Fibroblast of pulmonary artery (primary cell): ENCODE results near the gene OR3A1.
"Not testable (repeated sequence)": the region's sequence is repeated elsewhere in the genome, so short reads cannot be mapped to it uniquely, and the experiment has no call there.

Source experiments
- DNase-seq: peaks from one replicate; pipeline ENCODE4 v3.0.0-alpha.2; 2010; ENCODE audit warnings: low read depth
- H3K4me3 ChIP-seq: replicated peaks from 2 replicates; pipeline ENCODE4 v1.5.1; 2011; ENCODE audit warnings: low read depth, mild to moderate bottlenecking, control low read depth, low read length, moderate library complexity
- TF ChIP-seq, protein P1 (sequence below): IDR thresholded peaks from 2 replicates; pipeline ENCODE4 v1.5.1; 2011; ENCODE audit warnings: mild to moderate bottlenecking, control low read depth, low read length, inconsistent platforms; ENCODE audit errors: missing control alignments

Gene OR3A1, protein sequence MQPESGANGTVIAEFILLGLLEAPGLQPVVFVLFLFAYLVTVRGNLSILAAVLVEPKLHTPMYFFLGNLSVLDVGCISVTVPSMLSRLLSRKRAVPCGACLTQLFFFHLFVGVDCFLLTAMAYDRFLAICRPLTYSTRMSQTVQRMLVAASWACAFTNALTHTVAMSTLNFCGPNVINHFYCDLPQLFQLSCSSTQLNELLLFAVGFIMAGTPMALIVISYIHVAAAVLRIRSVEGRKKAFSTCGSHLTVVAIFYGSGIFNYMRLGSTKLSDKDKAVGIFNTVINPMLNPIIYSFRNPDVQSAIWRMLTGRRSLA

DNA sequence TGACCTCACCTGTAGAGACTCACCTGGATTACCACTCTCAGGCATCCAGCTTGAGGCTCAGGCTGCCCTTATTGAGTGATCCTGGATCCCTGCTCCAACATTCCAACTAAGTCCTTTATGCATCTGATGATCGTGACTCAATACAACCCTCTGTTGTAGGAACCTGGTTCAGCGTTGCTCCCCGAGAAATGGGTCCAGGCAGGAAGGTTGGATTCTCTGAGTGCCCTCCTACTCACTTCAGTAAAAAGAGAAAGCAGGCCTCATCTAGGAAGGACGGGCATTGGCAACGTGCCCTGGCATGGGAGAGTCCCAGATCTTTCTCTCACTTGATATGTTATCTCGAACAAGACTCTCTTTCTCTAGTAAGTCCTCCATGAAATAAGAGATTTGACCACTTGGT is at the start of gene OR3A1:
TSS of gene OR3A1 (minus strand) at position 101 of the 400 bp plus-strand sequence. CDS start 5,778 bp downstream, outside the sequence.
- no peak for DNase-seq
- H3K4me3 ChIP-seq: no peak within 1 kb of the TSS
- TF ChIP-seq, protein P1, sequence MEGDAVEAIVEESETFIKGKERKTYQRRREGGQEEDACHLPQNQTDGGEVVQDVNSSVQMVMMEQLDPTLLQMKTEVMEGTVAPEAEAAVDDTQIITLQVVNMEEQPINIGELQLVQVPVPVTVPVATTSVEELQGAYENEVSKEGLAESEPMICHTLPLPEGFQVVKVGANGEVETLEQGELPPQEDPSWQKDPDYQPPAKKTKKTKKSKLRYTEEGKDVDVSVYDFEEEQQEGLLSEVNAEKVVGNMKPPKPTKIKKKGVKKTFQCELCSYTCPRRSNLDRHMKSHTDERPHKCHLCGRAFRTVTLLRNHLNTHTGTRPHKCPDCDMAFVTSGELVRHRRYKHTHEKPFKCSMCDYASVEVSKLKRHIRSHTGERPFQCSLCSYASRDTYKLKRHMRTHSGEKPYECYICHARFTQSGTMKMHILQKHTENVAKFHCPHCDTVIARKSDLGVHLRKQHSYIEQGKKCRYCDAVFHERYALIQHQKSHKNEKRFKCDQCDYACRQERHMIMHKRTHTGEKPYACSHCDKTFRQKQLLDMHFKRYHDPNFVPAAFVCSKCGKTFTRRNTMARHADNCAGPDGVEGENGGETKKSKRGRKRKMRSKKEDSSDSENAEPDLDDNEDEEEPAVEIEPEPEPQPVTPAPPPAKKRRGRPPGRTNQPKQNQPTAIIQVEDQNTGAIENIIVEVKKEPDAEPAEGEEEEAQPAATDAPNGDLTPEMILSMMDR: no peak

DNA sequence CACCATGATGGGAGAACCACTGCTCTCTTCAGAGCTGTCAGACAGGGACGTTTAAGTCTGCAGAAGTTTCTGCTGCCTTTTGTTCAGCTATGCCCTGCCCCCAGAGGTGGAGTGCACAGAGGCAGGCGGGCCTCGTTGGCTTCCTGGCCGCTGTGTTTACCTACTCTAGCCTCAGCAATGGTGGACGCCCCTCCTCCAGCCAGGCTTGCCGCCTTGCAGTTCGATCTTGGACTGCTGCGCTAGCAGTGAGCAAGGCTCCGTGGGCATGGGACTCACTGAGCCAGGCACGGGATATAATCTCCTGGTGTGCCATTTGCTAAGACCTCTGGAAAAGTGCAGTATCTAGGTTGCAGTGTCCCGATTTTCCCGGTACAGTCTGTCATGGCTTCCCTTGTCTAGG is 44.6 kb upstream of the OR3A1 start:
- not testable (repeated sequence) for DNase-seq

DNA sequence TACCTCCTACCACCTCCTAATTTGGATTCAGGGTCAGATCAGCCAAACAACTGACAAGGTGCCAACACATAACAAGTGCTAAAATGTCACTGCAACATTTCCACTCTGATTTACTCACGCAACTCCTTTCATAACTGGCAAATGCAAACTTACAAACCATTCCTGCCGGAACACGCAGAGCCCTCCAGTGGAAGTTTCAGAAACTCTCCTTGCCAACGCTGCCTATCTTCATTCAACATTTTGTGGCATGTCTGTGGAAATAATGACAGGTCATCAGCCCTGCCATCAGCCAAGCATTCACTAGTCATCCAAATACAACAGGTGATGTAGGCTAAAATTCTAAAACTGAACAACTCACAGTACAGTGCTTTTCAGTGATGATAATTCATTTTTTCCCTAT is 37.7 kb upstream of the OR3A1 start:
- no peak overlapping the region for H3K4me3 ChIP-seq
- no peak for DNase-seq
- TF ChIP-seq, protein P1: no peak

More for the DNA sequence above, 44.6 kb upstream of the OR3A1 start:
- H3K4me3 ChIP-seq: not testable (repeated sequence)

DNA sequence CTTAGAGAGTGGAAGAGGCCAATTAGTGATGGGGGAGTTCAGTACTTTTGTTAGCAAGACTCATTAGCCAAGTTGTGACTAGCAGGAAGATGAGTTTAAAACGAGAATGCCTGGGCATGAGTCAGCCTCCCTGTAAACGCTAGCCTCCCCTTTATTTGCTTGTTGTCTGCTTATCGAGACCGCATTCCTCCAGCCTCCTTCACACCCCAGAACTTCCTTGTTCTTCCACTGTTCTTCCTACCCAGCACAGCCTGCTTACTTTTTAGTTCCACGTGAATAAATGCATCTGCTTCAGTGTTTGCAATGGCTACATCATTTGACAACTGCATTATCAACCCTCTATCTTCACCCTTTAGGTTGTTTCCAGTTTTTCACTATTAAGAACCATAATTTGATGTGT is 20.2 kb upstream of the OR3A1 start:
- no peak overlapping the region for H3K4me3 ChIP-seq
- TF ChIP-seq, protein P1: no peak
- DNase-seq: no peak

DNA sequence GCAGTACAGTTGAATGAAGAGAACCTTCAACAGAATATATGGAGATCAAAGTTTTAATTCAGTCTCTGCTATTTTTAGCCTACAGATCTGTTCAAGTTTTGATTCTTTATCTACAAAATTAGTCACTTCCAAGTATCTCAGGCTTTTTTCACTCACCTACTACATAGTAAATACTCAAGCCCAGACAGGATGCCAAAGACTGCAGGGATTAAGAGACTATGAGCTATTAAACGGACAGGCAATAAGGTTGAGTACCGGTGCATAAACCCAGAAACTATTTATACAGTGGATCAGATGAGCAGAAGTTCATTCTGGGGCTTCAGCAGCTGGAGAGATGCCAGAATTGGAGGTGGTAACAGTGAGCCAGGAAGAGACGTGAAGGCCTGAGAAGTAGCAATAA is 18.7 kb upstream of the OR3A1 start:
- TF ChIP-seq, protein P1: no peak
- no peak for DNase-seq
- no peak overlapping the region for H3K4me3 ChIP-seq

DNA sequence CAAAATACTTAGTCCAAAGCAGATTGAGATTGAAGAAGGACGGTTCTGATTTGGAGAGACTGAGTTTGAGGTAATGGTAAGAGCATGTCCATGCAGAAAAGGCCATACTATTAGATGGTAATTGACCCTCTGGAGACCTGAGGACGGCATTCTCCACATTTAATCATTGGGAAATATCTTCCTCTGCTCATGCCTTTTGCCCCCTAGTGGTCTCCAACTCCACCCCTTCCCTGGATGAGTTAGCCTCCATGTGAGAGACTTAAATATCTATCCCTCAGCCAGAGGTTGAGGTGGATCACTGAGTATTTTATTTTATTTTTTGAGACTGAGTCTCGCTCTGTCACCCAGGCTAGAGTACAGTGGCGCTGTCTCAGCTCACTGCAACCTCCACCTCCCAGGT is 10.4 kb upstream of the OR3A1 start:
- TF ChIP-seq, protein P1: no peak
- DNase-seq: no peak
- no peak overlapping the region for H3K4me3 ChIP-seq

DNA sequence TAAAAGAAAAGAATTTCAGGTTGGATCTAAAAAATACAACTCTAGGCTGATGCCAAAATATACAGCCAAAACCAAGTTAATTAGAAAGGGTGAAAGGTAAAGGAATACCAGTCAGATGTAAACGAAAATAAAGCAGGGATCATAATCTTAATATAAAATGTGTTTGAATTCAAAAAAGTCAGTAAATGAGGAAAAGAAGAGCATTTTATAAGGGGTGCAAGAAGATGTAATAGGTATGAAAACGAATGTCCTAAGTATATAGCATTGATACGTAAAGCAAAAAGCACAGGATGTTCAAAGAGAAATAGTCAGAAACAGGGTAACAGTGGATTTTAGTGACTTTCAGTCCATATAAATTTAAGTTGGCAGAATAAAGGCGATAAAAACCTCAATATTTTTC is 2.5 kb downstream of the OR3A1 start:
- TF ChIP-seq, protein P1: no peak
- H3K4me3 ChIP-seq: no peak overlapping the region
- no peak for DNase-seq

DNA sequence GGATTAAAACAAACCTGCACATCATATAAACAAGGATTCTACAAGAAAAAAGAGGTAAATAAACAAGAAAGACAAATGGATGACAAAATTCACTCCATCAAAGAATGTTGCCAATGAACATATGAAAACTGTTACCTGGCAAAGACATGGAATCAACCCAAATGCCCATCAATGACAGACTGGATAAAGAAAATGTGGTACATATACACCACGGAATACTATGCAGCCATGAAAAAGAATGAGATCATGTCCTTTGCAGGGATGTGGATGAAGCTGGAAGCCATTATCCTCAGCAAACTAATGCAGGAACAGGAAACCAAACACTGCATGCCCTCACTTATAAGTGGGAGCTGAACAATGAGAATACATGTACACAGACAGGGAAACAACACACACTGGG is 4.6 kb downstream of the OR3A1 start:
- not testable (repeated sequence) for DNase-seq, H3K4me3 ChIP-seq
